GM12875 (cell line): Measurements from ENCODE around the gene IFI35.
"Not testable (repeated sequence)": the region's sequence is repeated elsewhere in the genome, so short reads cannot be mapped to it uniquely, and the experiment has no call there.

Experiments
- H3K4me3 ChIP-seq: one replicate; pipeline ENCODE4 v1.5.1; 2011; ENCODE audit warnings: low read depth, low read length, control low read depth
- CTCF ChIP-seq: IDR thresholded peaks from 2 replicates; pipeline ENCODE4 v1.5.1; 2011; ENCODE audit warnings: low read depth, mild to moderate bottlenecking, control low read depth, inconsistent platforms, low read length, moderate library complexity, borderline replicate concordance; ENCODE audit not compliant: insufficient read depth

Gene IFI35

GRCh38 chr17:42989726-42990652, 16.6 kb upstream of the IFI35 start:
- no peak overlapping the region for H3K4me3 ChIP-seq
- no peak for TF ChIP-seq CTCF

- no peak for TF ChIP-seq CTCF
- no peak overlapping the region for H3K4me3 ChIP-seq
These were observed 15.1 kb upstream of the IFI35 start for GRCh38 chr17:42991471-42991870.

- H3K4me3 ChIP-seq = no peak overlapping the region
- TF ChIP-seq CTCF = no peak
These were observed 13.7 kb upstream of the IFI35 start for GRCh38 chr17:42992872-42993271.

DNA sequence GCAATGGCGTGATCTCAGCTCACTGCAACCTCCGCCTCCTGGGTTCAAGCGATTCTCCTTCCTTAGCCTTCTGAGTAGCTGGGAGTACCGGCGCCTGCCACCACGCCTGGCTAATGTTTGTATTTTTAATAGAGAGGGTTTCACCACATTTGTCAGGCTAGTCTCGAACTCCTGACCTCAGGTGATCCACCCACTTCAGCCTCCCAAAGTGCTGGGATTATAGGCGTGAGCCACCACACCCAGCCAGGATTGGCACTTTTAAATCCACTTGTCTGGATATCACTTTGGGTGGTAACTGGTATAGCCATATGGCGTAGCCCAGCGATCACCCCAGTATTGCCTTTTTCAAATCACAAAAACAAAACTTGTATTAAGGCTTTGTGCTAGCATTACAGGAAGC, 12.7 kb upstream of the IFI35 start:
- H3K4me3 ChIP-seq = not testable (repeated sequence)

DNA sequence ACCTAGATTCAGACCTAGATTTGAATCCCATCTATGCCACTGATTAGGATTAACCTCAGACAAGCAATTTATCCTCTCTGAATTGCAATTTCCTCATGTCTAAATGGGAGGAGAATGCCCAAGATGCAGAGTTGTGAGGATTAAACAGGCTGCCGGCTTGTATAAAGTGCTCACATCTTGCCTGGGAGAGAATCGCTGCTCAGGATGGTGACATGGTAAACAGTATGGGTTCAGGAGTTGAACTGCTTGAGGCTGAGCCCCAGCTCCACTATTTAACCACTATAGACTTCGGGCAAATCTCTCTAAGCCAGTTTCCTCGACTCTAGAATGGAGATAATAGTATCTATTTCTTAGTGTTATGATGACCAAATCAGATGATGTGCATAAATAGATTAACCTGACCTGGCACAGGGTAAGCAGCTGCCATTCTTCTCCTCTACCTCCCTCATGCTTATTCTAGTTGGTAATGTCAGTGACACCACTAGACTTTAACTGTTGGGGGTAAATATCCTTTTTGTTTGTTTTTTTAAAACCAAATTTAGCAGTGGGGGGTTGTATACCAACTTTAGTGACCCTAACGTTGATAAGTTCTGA, 9.1 kb upstream of the IFI35 start:
- no peak for TF ChIP-seq CTCF
- peak overlapping the region; percentile 29 for H3K4me3 ChIP-seq

GRCh38 chr17:42997984-42998938, 8.3 kb upstream of the IFI35 start, which contains the start of gene RPL27:
Gene RPL27, plus strand, starts transcription at chr17:42998419. Its CDS starts 332 bp downstream, at chr17:42998751.
- H3K4me3 ChIP-seq = peak within 1 kb of the TSS; percentile 47
- peak; percentile 73 for TF ChIP-seq CTCF

GRCh38 chr17:42999003-42999525, 7.5 kb upstream of the IFI35 start:
- no peak for TF ChIP-seq CTCF
- peak overlapping the region; percentile 47 for H3K4me3 ChIP-seq

GRCh38 chr17:43000894-43001293, 5.7 kb upstream of the IFI35 start:
- H3K4me3 ChIP-seq = not testable (repeated sequence)
